Thoracic aorta (tissue), 2 donors: Measurements from ENCODE around the gene TRAIP. TPM values are rescaled to one million over a fixed set of nuclear protein-coding genes. Genes with fewer than 3 reads are reported as not detected.

Experiments used
- ATAC-seq: fragments of 150-250 bp; one replicate; pipeline ENCODE4 v1.8.0; 2017; ENCODE audit warnings: low read depth; ENCODE audit not compliant: insufficient number of reproducible peaks, low FRiP score
- DNase-seq: peaks from one replicate; pipeline ENCODE4 v3.0.0-alpha.2; 2020; ENCODE audit warnings: low spot score
- H3K27ac ChIP-seq, 2 donors: fragments of 200-600 bp; sonication (generic); 1 replicate in 1 of 2; 2 replicates in 1 of 2; pipeline ENCODE4 v1.5.1; 2016; ENCODE audit warnings: mild to moderate bottlenecking in 2 of 2, moderate library complexity in 2 of 2
- H3K27me3 ChIP-seq: fragments of 200-600 bp; sonication (generic); replicated peaks from 2 replicates; pipeline ENCODE4 v1.6.0; 2016; ENCODE audit warnings: mild to moderate bottlenecking; ENCODE audit not compliant: insufficient read depth
- H3K36me3 ChIP-seq: fragments of 200-600 bp; sonication (generic); one replicate; pipeline ENCODE4 v1.5.1; 2016
- H3K4me1 ChIP-seq, 2 donors: fragments of 200-600 bp; sonication (generic); 1 replicate in 1 of 2; 2 replicates in 1 of 2; pipeline versions ENCODE4 v1.5.1 to v1.6.0; 2016; ENCODE audit warnings: low read depth in 2 of 2, mild to moderate bottlenecking in 1 of 2; ENCODE audit not compliant: control insufficient read depth in 1 of 2
- H3K4me3 ChIP-seq: fragments of 200-600 bp; sonication (generic); 2 replicates; pipeline ENCODE4 v1.5.1; 2016; ENCODE audit warnings: mild to moderate bottlenecking
- H3K9me3 ChIP-seq: fragments of 200-600 bp; sonication (generic); 2 replicates; pipeline ENCODE4 v1.5.1; 2016
- CTCF ChIP-seq: fragments of 200-600 bp; sonication (generic); IDR thresholded peaks from one replicate; pipeline ENCODE4 v1.5.1; 2019; ENCODE audit warnings: antibody characterized with exemption
- total RNA-seq, 2 donors: library from RNA; depleted of rRNA; stranded (reverse); fragments of >200 nt; gene quantifications; one replicate each; pipeline versions ENCODE4 v1.1.0 to v1.2.3, GENCODE V29; 2016

TRAIP gene
- total RNA-seq, 2 donors from 2014 or later, result 2.3 to 3.2 TPM

GRCh38 chr3:49802719-49803464, 53.5 kb downstream of the TRAIP start, which contains the start of gene INKA1:
TSS of gene INKA1 (plus strand) at chr3:49803261. CDS start at chr3:49803393, 132 bp downstream.
- H3K4me3 ChIP-seq, result peak within 1 kb of the TSS; percentile 97
- peak; percentile 51 for DNase-seq
- peaks cover 25 to 47% of the 10 kb centered on the region in 2 donors for H3K4me1 ChIP-seq
- no peaks in the 10 kb centered on the region for H3K9me3 ChIP-seq
- no peaks in the 10 kb centered on the region for H3K27me3 ChIP-seq
- H3K27ac ChIP-seq, result peak within 1 kb of the TSS; percentile 72 to 98
- peak; percentile 68 for ATAC-seq
- TF ChIP-seq CTCF, result peak; percentile 81
- no peaks in the 10 kb centered on the region for H3K36me3 ChIP-seq

DNA sequence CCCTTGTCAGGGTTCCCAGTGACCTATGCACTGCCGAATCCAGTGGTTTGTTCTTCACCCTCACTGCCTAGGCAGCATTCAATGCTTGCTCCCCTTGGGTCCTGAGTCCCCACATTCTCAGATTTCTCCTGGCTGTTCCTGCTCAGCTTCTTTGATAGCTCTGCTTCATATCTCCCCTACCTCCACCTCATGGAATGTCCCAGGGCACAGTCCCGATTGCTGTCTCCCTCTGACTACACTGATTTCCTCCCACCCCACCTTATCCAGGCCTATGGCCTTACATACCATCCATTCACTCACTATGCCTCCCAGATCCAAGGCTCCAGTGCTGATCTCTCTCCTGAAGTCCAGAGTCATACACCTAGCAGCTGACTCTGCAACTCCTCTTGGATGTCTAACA, 55.2 kb downstream of the TRAIP start:
- H3K27ac ChIP-seq, result no peak overlapping the region
- DNase-seq (no peak), ATAC-seq (no peak)
- no peaks in the 10 kb centered on the region for H3K9me3 ChIP-seq
- no peaks in the 10 kb centered on the region for H3K27me3 ChIP-seq
- no peak overlapping the region for H3K4me3 ChIP-seq
- H3K36me3 ChIP-seq, result no peaks in the 10 kb centered on the region
- no peak for TF ChIP-seq CTCF
- H3K4me1 ChIP-seq, result peaks cover 22 to 30% of the 10 kb centered on the region in 2 donors

DNA sequence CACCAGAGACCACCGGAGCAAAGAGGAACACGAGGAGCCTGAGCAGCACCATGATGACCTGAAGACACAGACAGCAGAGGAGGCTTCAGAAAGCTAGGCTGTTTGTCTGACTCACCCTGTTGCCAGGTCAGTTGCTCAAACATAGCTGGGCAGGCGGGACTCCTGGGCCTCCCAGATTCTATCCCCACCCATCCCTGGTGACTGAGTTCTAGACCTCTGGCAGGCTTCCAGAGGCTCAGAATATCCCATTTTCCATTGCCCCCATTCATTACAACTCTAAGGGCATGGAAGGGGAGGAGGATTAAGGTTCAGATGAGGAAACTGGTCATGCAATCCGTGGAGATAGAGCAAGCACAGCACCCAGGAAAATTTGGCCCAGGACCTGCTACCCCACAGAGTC, 56.6 kb downstream of the TRAIP start, which contains the start of gene CDHR4:
Gene CDHR4 (minus strand): TSS at position 113 of the 400 bp plus-strand sequence. CDS start 61 bp downstream, at position 52.
- no peak for DNase-seq

GRCh38 chr3:49799105-49799504, 57.3 kb downstream of the TRAIP start:
- peaks cover 3 to 9% of the 10 kb centered on the region in 2 donors for H3K4me1 ChIP-seq
- TF ChIP-seq CTCF, result no peak
- H3K27ac ChIP-seq, result no peak overlapping the region
- H3K4me3 ChIP-seq, result no peak overlapping the region
- H3K27me3 ChIP-seq, result no peaks in the 10 kb centered on the region
- DNase-seq (no peak), ATAC-seq (no peak)
- no peaks in the 10 kb centered on the region for H3K9me3 ChIP-seq
- no peaks in the 10 kb centered on the region for H3K36me3 ChIP-seq

More for the DNA sequence above, 56.6 kb downstream of the TRAIP start, which contains the start of gene CDHR4:
- Histone ChIP-seq H3K27ac (peak within 1 kb of the TSS in 1 of 2 donors; percentile 42), H3K27me3 (no peaks in the 10 kb centered on the region), H3K4me1 (peaks cover 10 to 16% of the 10 kb centered on the region in 2 donors), H3K36me3 (no peaks in the 10 kb centered on the region), H3K9me3 (no peaks in the 10 kb centered on the region), H3K4me3 (no peak within 1 kb of the TSS)
- ATAC-seq, result no peak
- no peak for TF ChIP-seq CTCF
